Smooth muscle cell (in vitro differentiated cells): ENCODE data around the gene RPRD1A. TPM values are rescaled to one million over a fixed set of nuclear protein-coding genes. Genes with fewer than 3 reads are reported as not detected.
A peak's percentile ranks its signal among the peaks of the same experiment; 100 is the strongest.

Experiments
- DNase-seq: peaks from one replicate; lab custom pipeline; 2025; ENCODE audit not compliant: unreplicated experiment; lab: John Stamatoyannopoulos, UW
- H2AFZ ChIP-seq: fragments of 200-600 bp; sonication (generic); 2 replicates; pipeline ENCODE4 v1.6.0; 2016; ENCODE audit warnings: antibody characterized with exemption, low read depth, mild to moderate bottlenecking
- H3F3A ChIP-seq: fragments of 200-600 bp; sonication (generic); 2 replicates; pipeline ENCODE4 v1.6.0; 2017; ENCODE audit warnings: antibody characterized with exemption, low read depth
- H3K27ac ChIP-seq: fragments of 200-600 bp; sonication (generic); 2 replicates; pipeline ENCODE4 v1.5.1; 2016; ENCODE audit warnings: low read depth, mild to moderate bottlenecking
- H3K27me3 ChIP-seq: fragments of 200-600 bp; sonication (generic); 2 replicates; pipeline ENCODE4 v1.6.1; 2016; ENCODE audit warnings: low read depth, mild to moderate bottlenecking
- H3K36me3 ChIP-seq: fragments of 200-600 bp; sonication (generic); 2 replicates; pipeline ENCODE4 v1.5.1; 2016; ENCODE audit warnings: low read depth
- H3K4me1 ChIP-seq: fragments of 200-600 bp; sonication (generic); 2 replicates; pipeline ENCODE4 v1.5.1; 2016; ENCODE audit warnings: low read depth
- H3K4me2 ChIP-seq: fragments of 200-600 bp; sonication (generic); 2 replicates; pipeline ENCODE4 v1.6.0; 2016; ENCODE audit warnings: mild to moderate bottlenecking
- H3K4me3 ChIP-seq: fragments of 200-600 bp; sonication (generic); 2 replicates; pipeline ENCODE4 v1.5.1; 2016; ENCODE audit warnings: mild to moderate bottlenecking
- H3K79me2 ChIP-seq: fragments of 200-600 bp; sonication (generic); 2 replicates; pipeline ENCODE4 v1.6.0; 2016; ENCODE audit warnings: low read depth, mild to moderate bottlenecking
- H3K9ac ChIP-seq: fragments of 200-600 bp; sonication (generic); 2 replicates; pipeline ENCODE4 v1.6.0; 2016; ENCODE audit warnings: low read depth
- H3K9me3 ChIP-seq: fragments of 200-600 bp; sonication (generic); replicated peaks from 2 replicates; pipeline ENCODE4 v1.5.1; 2016; ENCODE audit warnings: low read depth
- H4K20me1 ChIP-seq: fragments of 200-600 bp; sonication (generic); 2 replicates; pipeline ENCODE4 v1.6.0; 2016; ENCODE audit warnings: low read depth
- CTCF ChIP-seq: fragments of 200-600 bp; sonication (generic); IDR thresholded peaks from 2 replicates; pipeline ENCODE4 v1.5.1; 2017; ENCODE audit warnings: borderline replicate concordance, mild to moderate bottlenecking, antibody characterized with exemption; ENCODE audit not compliant: insufficient read depth, poor library complexity, severe bottlenecking
- WGBS: methylation state at CpG from one replicate; pipeline ENCODE4 v1.1.7; 2016; ENCODE audit warnings: low lambda C conversion rate; 5-methylcytosine and 5-hydroxymethylcytosine counted together
- polyA plus RNA-seq: library from polyadenylated mRNA; unstranded; fragments of >200 nt; fragmentation: Nextera tagmentation; extraction: Ambion mirVana; gene quantifications from 2 replicates; pipeline ENCODE4 v1.2.1, GENCODE V29; 2016
- total RNA-seq: library from RNA; depleted of rRNA; stranded (reverse); fragments of >200 nt; gene quantifications from 2 replicates; pipeline ENCODE4 v1.2.3, GENCODE V29; 2014

RPRD1A gene
- total and polyA plus RNA-seq, 2 experiments from 2014 or later = 13.1 to 50.0 TPM

GRCh38 chr18:35998967-35999366, 68.4 kb downstream of the RPRD1A start:
- 86% methylated on average over 1 of the region's 1 CpG for WGBS
- DNase-seq = no peak
- no peak overlapping the region for H3K9ac ChIP-seq
- no peaks in the 10 kb centered on the region for H3K27me3 ChIP-seq
- H3K79me2 ChIP-seq = no peaks in the 10 kb centered on the region
- no peaks in the 10 kb centered on the region for H3F3A ChIP-seq
- H3K4me2 ChIP-seq = no peak overlapping the region
- no peak overlapping the region for H2AFZ ChIP-seq
- H3K4me3 ChIP-seq = no peak overlapping the region
- H3K9me3 ChIP-seq = no peaks in the 10 kb centered on the region
- H4K20me1 ChIP-seq = no peaks in the 10 kb centered on the region
- TF ChIP-seq CTCF = peak; percentile 32
- no peaks in the 10 kb centered on the region for H3K36me3 ChIP-seq
- no peak overlapping the region for H3K27ac ChIP-seq
- H3K4me1 ChIP-seq = no peaks in the 10 kb centered on the region

GRCh38 chr18:35993013-35993412, 74.3 kb downstream of the RPRD1A start:
- H2AFZ ChIP-seq = no peak overlapping the region
- no peaks in the 10 kb centered on the region for H3F3A ChIP-seq
- WGBS = 94% methylated on average over 6 of the region's 6 CpGs
- H3K4me3 ChIP-seq = no peak overlapping the region
- no peak for TF ChIP-seq CTCF
- H3K36me3 ChIP-seq = no peaks in the 10 kb centered on the region
- H3K4me1 ChIP-seq = no peaks in the 10 kb centered on the region
- no peak for DNase-seq
- H3K27me3 ChIP-seq = no peaks in the 10 kb centered on the region
- H3K9ac ChIP-seq = no peak overlapping the region
- no peak overlapping the region for H3K27ac ChIP-seq
- no peaks in the 10 kb centered on the region for H3K79me2 ChIP-seq
- no peaks in the 10 kb centered on the region for H4K20me1 ChIP-seq
- H3K9me3 ChIP-seq = no peaks in the 10 kb centered on the region
- H3K4me2 ChIP-seq = no peak overlapping the region

- no peak for DNase-seq
- TF ChIP-seq CTCF = no peak
- no peaks in the 10 kb centered on the region for H3F3A ChIP-seq
- no peaks in the 10 kb centered on the region for H3K27me3 ChIP-seq
- H3K4me2 ChIP-seq = no peak overlapping the region
- no peaks in the 10 kb centered on the region for H3K4me1 ChIP-seq
- no peak overlapping the region for H3K9ac ChIP-seq
- H4K20me1 ChIP-seq = no peaks in the 10 kb centered on the region
- H2AFZ ChIP-seq = no peak overlapping the region
- H3K4me3 ChIP-seq = no peak overlapping the region
- H3K79me2 ChIP-seq = no peaks in the 10 kb centered on the region
- no peak overlapping the region for H3K27ac ChIP-seq
- no peaks in the 10 kb centered on the region for H3K36me3 ChIP-seq
- no peaks in the 10 kb centered on the region for H3K9me3 ChIP-seq
These were observed 75.7 kb downstream of the RPRD1A start for GRCh38 chr18:35991696-35992095.

- 92% methylated on average over 5 of the region's 5 CpGs for WGBS
- no peak for DNase-seq
These were observed 83.5 kb downstream of the RPRD1A start for GRCh38 chr18:35983818-35984217.

More at GRCh38 chr18:35983818-35984217, 83.5 kb downstream of the RPRD1A start:
- Histone ChIP-seq H3K27ac (peak overlapping the region; percentile 37), H3K9me3 (no peaks in the 10 kb centered on the region), H3K27me3 (no peaks in the 10 kb centered on the region), H2AFZ (no peak overlapping the region), H3K4me2 (no peak overlapping the region), H4K20me1 (peaks cover 3% of the 10 kb centered on the region), H3K4me1 (no peaks in the 10 kb centered on the region), H3K9ac (no peak overlapping the region), H3K4me3 (no peak overlapping the region), H3K36me3 (peaks cover 9% of the 10 kb centered on the region), H3K79me2 (no peaks in the 10 kb centered on the region), H3F3A (peaks cover 8% of the 10 kb centered on the region)
- no peak for TF ChIP-seq CTCF
